ENCODE results near the gene IGSF21.

Gene IGSF21

GRCh38 chr1:18170444-18170843, 62.8 kb downstream of the IGSF21 start:
- H3K27me3 ChIP-seq (ENCODE audit: insufficient read depth, poor library complexity, severe bottlenecking), result no peaks in the 10 kb centered on the region
- H3K27ac ChIP-seq (replicated peaks), result no peak overlapping the region
- H3K4me3 ChIP-seq (replicated peaks; ENCODE audit: insufficient read depth, low read length), result no peak overlapping the region
- DNase-seq (ENCODE audit: low read depth in 1 of 2, low spot score in 1 of 2), result no peak
- TF ChIP-seq POLR2AphosphoS5 (IDR thresholded peaks at IDR 0.05; ENCODE audit: low read depth) (no peak), GABPA (IDR thresholded peaks at IDR 0.05; ENCODE audit: low read depth) (no peak), CTCF (IDR thresholded peaks at IDR 0.05; ENCODE audit: insufficient read depth, low read length) (no peak), SPI1 (IDR thresholded peaks at IDR 0.05; ENCODE audit: borderline replicate concordance, low read depth) (no peak), REST (IDR thresholded peaks at IDR 0.05; ENCODE audit: insufficient replicate concordance, low read depth) (no peak)

- no peak overlapping the region for H3K4me3 ChIP-seq (replicated peaks; ENCODE audit: insufficient read depth, low read length)
- peaks cover 2% of the 10 kb centered on the region for H3K27me3 ChIP-seq (ENCODE audit: insufficient read depth, poor library complexity, severe bottlenecking)
- no peak for DNase-seq (ENCODE audit: low read depth in 1 of 2, low spot score in 1 of 2)
- TF ChIP-seq CTCF (IDR thresholded peaks at IDR 0.05; ENCODE audit: insufficient read depth, low read length) (no peak), REST (IDR thresholded peaks at IDR 0.05; ENCODE audit: insufficient replicate concordance, low read depth) (no peak), GABPA (IDR thresholded peaks at IDR 0.05; ENCODE audit: low read depth) (no peak), SPI1 (IDR thresholded peaks at IDR 0.05; ENCODE audit: borderline replicate concordance, low read depth) (no peak), POLR2AphosphoS5 (IDR thresholded peaks at IDR 0.05; ENCODE audit: low read depth) (no peak)
- H3K27ac ChIP-seq (replicated peaks), result no peak overlapping the region
Measured at GRCh38 chr1:18174037-18174436, 66.4 kb downstream of the IGSF21 start.

- TF ChIP-seq CTCF (IDR thresholded peaks at IDR 0.05; ENCODE audit: insufficient read depth, low read length) (no peak), POLR2AphosphoS5 (IDR thresholded peaks at IDR 0.05; ENCODE audit: low read depth) (no peak), SPI1 (IDR thresholded peaks at IDR 0.05; ENCODE audit: borderline replicate concordance, low read depth) (no peak), GABPA (IDR thresholded peaks at IDR 0.05; ENCODE audit: low read depth) (no peak), REST (IDR thresholded peaks at IDR 0.05; ENCODE audit: insufficient replicate concordance, low read depth) (no peak)
- no peak for DNase-seq (ENCODE audit: low read depth in 1 of 2, low spot score in 1 of 2)
- Histone ChIP-seq H3K4me3 (replicated peaks; ENCODE audit: insufficient read depth, low read length) (no peak overlapping the region), H3K27me3 (ENCODE audit: insufficient read depth, poor library complexity, severe bottlenecking) (peaks cover 2% of the 10 kb centered on the region), H3K27ac (replicated peaks) (no peak overlapping the region)
Measured at GRCh38 chr1:18175051-18175450, 67.5 kb downstream of the IGSF21 start.
